ENCODE data around the gene FUT1. TPM values are rescaled to one million over a fixed set of nuclear protein-coding genes. Genes with fewer than 3 reads are reported as not detected.

Gene FUT1
- total and polyA plus RNA-seq, 2 of the 8 experiments (the other 6 are each of a cell fraction or from before 2014, with no cell fraction given), result 7.4 to 12.9 TPM

DNA sequence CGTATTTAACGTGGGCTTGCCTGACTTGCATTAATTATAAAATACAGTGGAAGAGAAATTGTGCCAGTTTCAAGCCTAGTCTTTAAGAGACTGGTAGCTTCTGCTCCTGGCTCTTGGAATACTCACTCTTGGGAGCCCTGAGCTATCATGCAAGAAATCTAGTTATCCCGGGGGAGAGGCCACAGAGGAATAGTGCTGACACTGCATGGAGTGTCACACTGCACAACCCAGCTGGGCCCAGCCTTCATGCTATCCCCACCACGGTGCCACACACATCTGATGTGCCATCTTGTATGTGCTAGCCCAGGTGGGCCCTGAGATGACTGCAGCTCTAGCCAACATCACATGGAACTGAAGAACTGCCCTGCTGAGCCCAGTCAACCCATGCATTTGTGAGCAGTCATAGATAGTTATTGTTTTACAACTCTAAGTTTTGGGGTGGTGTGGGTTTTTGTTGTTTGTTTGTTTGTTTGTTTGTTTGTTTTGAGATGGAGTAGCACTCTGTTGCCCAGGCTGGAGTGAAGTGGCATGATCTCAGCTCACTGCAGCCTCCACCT is 41.3 kb downstream of the FUT1 start (continued):
- TF ChIP-seq RAD21 (IDR thresholded peaks at IDR 0.05 in 1 of 2, conservative IDR thresholded peaks at IDR 0.05 in 1 of 2; ENCODE audit: low read depth in 2 of 2, low read length in 2 of 2) (no peak), MAFK (IDR thresholded peaks at IDR 0.05; ENCODE audit: low read depth, low read length) (no peak), PHF8 (conservative IDR thresholded peaks at IDR 0.05; ENCODE audit: low read depth, low read length) (no peak), CBX5 (IDR thresholded peaks at IDR 0.05; ENCODE audit: low read depth, low read length) (no peak), NRF1 (IDR thresholded peaks at IDR 0.05; ENCODE audit: low read depth, low read length) (no peak), KDM4A (IDR thresholded peaks at IDR 0.05; ENCODE audit: low read depth, low read length, severe bottlenecking) (no peak), SIX5 (IDR thresholded peaks at IDR 0.05; ENCODE audit: low read depth, low read length) (no peak), SP4 (IDR thresholded peaks at IDR 0.05; ENCODE audit: low read length) (no peak), BRCA1 (IDR thresholded peaks at IDR 0.05; ENCODE audit: low read depth, low read length) (no peak), POLR2AphosphoS5 (IDR thresholded peaks at IDR 0.05; ENCODE audit: low read depth, low read length) (no peak)
- TF ChIP-seq, protein P1, sequence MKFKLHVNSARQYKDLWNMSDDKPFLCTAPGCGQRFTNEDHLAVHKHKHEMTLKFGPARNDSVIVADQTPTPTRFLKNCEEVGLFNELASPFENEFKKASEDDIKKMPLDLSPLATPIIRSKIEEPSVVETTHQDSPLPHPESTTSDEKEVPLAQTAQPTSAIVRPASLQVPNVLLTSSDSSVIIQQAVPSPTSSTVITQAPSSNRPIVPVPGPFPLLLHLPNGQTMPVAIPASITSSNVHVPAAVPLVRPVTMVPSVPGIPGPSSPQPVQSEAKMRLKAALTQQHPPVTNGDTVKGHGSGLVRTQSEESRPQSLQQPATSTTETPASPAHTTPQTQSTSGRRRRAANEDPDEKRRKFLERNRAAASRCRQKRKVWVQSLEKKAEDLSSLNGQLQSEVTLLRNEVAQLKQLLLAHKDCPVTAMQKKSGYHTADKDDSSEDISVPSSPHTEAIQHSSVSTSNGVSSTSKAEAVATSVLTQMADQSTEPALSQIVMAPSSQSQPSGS (IDR thresholded peaks at IDR 0.05; ENCODE audit: low read length), result no peak

Data from H1 (cell line).